SH-SY5Y (cell line): ENCODE results near the gene PTPRCAP.

Experiments used
- GATA2 ChIP-seq: IDR thresholded peaks from 2 replicates; pipeline ENCODE4 v1.6.1; 2011; ENCODE audit warnings: mild to moderate bottlenecking, low read depth, low read length
- GATA3 ChIP-seq: IDR thresholded peaks from 2 replicates; pipeline ENCODE4 v1.6.1; 2011; ENCODE audit warnings: low read depth, mild to moderate bottlenecking, low read length, moderate library complexity

DNA sequence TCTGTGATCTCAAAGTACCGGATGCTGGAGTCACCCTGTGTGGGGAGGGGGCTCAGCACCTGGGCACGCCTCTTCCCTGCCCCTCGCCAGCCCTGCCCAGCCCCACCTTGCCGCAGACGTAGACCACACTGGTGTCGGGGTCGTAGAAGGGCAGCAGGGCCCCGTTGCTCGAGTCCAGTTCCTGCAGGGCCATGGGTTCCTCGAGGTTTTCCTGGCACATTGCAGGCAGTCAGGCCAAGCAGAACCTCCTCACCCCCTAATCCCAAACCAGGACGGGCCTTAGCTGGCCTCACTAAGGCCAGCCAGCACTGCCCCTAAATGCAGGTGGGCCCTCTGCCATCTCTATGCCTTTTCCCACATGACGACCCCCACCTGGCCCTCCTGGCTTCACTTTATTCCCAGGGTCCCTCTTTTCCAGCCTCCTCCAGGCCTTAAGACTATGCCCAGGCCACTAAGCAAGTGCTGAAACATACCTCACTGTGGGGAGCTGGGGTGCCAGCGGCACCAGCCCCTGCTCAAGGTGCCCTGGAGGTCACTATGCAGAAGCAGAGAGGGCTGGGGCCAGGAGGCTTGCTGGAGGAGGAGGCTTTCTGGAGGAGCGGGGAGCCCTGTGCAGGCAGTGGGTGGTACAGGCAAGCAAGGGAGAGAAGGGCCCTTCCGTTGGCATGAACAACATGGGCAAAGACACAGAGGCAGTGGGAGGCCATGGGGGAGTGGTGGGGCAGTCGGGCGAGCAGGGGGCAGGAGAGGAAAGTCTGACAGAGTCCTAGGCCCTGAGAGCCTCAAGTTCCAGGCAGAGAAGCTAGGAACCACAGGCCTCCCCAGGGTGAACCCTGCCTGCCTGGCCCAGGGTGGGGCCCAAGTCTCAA lies 3.0 kb upstream of the PTPRCAP start:
- TF ChIP-seq GATA3 (no peak), GATA2 (no peak)
